Effector CD8-positive, alpha-beta T cell (primary cell): Measurements from ENCODE around the gene RAB3GAP1.
"Not testable (repeated sequence)": the region's sequence is repeated elsewhere in the genome, so short reads cannot be mapped to it uniquely, and the experiment has no call there.

Experiments used
- DNase-seq: peaks from one replicate; lab custom pipeline; 2025; lab: John Stamatoyannopoulos, UW

The RAB3GAP1 gene

DNA sequence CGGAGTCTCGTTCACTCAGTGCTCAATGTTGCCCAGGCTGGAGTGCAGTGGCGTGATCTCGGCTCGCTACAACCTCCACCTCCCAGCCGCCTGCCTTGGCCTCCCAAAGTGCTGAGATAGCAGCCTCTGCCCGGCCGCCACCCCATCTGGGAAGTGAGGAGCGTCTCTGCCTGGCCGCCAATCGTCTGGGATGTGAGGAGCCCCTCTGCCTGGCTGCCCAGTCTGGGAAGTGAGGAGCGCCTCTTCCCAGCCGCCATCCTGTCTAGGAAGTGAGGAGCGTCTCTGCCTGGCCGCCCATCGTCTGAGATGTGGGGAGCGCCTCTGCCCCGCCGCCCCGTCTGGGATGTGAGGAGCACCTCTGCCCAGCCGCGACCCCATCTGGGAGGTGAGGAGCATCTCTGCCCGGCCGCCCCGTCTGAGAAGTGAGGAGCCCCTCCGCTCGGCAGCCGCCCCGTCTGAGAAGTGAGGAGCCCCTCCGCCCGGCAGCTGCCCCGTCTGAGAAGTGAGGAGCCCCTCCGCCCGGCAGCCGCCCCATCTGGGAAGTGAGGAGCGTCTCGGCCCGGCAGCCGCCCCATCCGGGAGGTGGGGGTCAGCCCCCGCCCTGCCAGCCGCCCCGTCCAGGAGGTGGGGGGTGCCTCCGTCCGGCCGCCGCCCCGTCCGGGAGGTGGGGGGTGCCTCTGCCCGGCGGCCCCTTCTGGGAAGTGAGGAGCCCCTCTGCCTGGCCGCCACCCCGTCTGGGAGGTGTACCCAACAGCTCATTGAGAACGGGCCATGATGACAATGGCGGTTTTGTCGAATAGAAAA, 53.6 kb downstream of the RAB3GAP1 start:
- DNase-seq, result not testable (repeated sequence)

DNA sequence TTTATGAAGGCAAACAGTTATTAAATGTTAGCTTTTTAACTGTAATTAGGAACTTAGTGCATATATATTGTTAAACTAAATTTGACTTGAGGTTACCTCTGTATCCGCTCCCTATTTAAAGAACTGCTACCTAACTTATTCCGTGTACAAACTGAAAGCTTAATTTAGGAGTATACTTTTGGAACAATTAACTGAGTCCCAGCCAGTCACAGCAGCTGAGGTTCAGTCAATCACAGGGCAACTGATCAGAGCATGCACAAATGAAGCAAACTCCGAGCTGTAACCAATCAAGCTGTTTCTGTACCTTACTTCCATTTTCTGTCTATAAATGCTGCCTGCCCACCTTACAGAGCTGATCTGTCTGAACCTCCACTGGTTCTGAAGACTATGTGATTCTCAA, 61.2 kb downstream of the RAB3GAP1 start:
- no peak for DNase-seq

DNA sequence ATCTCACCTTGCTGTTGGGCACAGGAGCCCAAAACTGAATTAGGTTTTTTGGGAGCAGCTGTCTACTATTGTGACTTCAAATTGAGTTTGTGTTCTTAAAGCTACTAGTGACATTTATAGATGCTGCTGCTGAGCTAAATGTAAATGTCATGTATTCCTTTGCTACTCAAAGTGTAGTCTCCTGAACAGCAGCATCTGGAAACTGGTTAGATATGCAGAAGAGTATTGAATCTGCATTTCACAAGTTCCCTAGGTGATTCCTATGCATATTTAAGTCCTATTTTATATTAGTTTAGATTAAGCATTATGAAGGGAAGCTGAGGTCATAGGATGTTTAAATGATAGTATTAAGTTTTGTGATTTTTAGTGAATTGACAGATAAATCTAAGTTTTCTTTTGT, 67.5 kb downstream of the RAB3GAP1 start:
- no peak for DNase-seq

DNA sequence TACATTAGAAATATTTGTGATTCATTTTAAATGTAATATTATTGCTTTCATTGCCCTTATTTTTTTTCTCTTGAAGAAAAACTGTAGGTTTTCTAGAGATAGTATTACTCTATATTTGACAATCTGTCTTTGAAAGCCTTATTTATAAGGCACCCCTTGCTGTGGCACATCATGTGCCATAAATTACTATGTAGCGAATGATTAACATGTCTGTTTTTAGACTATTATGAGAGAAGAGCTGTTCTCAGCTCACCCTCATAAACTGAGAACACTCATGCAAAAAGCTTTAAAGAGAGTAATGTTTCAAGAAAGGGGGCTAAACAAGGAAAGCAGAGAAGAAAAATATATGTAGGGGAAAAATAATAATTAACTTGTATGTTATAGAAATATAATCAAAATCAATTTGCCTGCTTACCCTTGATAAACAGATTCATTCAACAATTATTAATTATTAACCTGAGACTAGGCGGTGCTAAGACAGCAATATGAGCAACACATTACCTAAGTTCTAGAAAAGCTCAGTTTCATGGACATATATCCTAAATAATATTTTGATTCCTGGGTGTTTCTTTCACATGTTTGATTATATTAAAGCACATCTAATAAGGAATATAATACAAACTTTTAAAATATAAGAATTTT, 69.0 kb downstream of the RAB3GAP1 start:
- no peak for DNase-seq

DNA sequence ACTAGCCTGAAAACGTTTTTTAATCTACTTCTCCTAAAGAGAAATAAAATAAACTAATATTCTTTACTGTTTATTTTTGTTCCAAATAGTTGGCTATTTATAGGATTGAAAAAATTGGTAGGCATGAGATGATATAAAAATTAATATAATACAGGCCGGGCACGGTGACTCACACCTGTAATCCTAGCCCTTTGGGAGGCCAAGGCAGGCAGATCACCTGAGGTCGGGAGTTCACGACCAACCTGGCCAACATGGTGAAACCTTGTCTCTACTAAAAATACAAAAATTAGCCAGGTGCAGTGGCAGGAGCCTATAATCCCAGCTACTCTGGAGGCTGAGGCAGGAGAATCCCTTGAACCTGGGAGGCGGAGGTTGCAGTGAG, 69.6 kb downstream of the RAB3GAP1 start:
- DNase-seq, result not testable (repeated sequence)

DNA sequence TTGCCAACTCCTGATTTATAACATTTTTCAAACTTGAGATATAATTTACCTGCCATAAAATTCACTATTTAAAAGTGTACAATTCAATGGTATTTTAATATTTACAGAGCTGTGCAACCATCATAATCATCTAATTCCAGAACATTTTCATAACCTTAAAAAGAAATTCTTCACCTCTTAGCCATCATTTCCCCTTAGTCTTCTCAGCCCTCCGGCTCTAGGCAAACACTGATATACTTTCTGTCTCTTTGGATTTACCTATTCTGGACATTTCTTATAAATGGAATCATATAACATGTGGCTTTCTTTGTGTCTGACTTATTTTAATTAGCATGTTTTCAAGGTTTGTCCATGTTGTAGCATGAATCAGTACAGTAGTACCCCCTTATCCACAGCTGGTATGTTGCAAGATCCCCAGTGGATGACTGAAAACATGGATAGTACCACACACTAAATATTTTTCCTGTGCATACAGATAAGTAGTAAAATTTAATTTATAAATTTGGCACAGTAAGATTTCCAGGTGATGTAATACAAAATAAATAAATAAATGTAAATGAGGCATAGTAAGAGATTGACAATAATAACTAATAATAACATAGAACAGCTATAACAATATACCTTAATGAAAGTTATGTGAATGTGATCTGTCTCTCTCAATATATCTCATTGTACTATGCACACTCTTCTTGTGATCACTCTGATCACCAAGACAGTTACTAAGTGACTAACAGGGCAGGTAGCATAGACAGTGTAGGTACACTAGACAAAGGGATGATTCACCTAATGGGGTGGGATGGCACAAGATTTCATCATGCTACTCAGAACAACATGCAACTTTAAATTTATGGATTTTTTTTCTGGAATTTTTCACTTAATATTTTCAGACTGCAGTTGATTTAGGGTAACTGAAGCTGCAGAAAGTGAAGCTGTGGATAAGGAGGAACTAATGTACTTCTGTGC, 73.1 kb downstream of the RAB3GAP1 start:
- no peak for DNase-seq

DNA sequence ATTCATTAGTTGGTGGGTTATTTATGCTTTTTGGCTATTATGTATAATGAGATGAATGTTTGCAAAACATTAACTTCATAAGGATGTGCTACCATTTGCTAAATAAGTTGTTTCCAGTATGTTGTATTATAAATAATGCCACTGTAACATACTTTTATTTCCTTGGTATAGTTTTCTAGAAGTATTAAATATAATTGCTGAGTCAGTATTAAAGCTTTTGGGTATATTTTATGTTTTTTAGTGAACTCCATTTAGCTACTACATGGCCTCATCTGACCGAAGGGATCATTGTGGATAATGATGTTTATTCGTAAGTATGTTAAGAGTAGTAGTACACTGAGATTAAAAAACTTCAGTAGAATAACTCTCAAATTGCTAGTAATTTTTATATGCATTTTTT, 73.8 kb downstream of the RAB3GAP1 start:
- no peak for DNase-seq

DNA sequence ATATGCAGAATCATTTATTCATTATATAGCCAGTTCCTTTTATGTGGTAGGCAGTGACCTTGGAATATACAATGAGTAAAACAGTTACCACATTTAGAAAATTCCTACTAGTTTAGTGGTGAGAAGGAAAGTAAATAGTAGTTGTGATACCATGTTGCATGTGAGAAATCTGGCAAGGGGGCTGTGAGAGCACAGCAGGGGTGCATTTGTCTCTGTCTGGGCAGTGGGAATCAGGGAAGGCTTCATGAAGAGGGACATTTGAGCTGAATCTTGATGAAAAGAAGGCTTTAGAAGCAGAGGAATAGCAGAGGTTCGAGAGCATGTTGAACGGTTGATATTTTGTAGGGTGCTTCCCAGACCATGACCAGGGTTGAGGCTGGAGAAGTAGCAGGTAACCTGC, 78.7 kb downstream of the RAB3GAP1 start:
- no peak for DNase-seq

DNA sequence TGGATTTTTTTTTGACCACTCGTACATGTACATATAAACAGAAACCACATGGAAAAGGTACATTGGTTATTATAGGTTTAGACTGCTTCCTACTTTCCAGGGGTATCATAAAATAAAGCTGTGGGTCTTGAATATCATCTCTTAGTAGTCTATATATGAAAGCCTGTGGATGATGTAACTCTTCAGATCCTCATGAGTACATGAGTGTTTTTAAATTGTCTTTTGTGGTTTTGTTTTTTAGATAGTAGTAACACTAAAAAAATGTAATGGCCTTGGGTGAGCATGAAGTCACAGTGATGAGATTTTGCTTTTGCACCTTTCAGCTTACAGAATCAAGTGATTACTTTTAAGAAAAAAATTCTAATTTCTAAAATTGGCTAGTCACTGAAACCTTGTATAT, 80.2 kb downstream of the RAB3GAP1 start:
- no peak for DNase-seq

DNA sequence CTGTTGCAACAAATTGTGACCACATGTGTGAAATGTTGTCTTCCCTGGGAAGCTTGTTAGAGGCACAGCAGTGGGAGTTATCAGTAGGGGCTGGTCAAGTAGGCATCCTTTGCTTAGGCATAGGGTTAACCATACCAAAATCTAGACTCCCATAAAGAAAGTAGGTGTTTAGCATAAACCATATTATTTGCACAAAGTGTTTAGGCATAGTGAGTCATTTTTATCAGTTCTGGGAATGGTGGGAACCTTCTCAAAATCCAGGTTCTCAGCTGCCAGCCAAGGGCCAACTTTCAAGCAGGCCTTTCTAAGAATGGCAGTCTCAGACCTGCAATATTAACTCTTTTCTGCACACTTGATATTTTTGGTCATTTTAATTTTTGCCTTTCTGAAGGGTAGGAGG, 88.5 kb downstream of the RAB3GAP1 start:
- DNase-seq, result no peak

DNA sequence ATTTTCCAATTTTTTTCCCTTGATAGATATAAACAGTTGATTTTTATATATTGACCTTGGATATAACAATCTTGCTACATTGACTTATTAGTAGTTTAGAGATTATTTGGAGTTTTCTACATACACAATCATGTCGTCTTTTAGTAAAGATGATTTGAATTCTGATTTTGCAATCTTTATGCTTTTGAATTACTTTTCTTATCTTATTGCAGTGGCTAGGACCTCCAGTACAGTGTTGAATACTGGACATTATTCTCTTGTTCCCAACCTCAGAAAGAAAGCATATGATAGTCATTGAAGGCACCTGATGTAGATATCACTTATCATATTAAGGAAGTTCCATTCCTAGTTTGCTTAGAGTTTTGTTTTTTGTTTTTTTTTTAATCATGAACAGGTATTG, 90.2 kb downstream of the RAB3GAP1 start:
- no peak for DNase-seq

DNA sequence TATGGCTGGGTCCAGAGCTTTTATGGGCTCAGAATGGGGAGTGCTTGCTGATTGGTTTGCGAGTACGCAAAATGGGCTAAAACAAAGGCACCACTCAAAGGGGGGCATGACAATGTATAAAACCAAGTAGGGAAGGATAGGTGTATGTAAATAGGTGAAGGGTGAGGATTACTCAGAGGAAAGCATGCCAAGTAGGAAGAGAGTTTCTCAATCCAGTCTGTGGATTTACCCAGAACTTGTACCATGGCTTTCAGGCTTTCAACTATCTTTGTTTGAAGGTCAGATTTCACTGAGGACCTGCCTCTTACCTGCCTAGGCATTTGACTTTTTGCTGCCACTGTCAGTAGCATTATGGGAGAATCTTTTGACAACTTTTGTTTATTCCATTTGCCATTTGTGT, 92.3 kb downstream of the RAB3GAP1 start:
- no peak for DNase-seq

DNA sequence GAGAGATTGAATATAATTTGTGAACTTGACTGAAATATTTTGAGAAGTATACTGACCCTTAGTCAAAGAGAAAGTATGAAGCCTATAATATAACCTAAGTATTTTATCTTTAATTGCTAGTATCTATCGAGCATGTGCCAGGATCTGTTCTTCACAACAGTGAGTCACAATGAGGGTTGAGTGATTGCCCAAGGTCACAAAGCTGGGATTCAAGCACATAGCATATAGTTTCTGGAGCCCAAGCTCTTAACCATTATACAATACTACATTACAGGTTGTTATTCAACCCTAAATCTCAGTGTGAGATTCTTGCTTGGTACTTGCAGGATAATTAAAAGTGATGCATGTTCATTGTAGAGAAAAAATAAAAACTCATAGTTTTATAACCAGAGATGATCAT, 97.2 kb downstream of the RAB3GAP1 start:
- DNase-seq, result no peak

DNA sequence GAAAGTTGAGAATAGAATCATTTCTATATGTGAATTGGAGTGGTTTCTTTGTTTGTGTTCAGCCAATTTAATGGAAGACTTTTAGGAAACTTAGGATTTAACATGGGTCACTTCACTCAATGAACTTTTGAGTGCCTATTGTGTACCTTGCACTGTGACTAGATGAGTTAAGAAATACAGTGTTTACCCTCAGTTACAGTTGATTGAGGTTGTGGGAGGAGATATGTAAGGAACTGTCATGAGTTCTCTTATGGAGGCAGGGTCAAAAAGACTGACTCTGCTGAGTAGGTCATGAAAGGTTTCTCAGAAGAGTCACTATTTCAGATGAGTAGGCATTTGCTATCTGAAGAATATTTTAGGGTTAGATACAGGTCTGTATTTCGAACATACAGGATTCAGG, 98.6 kb downstream of the RAB3GAP1 start:
- no peak for DNase-seq

DNA sequence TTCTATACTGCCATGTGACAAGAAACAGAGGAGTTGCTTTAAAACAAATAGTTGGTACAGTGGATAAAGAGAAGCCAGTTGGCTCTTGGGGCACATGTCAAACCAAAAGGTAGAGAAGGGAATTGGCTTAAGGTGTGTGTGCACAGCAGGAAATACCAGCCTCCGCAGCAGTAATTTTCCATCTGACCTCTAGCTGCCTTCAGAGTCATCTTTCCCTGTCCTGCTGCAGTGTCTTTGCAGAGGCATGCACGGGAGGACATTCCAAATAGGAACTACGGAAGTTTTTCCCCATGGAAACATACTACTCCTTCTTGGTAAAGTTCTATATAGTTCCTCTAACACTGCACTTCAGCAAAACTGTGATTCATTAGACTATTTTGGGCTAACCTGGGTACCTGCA, 99.5 kb downstream of the RAB3GAP1 start:
- no peak for DNase-seq

DNA sequence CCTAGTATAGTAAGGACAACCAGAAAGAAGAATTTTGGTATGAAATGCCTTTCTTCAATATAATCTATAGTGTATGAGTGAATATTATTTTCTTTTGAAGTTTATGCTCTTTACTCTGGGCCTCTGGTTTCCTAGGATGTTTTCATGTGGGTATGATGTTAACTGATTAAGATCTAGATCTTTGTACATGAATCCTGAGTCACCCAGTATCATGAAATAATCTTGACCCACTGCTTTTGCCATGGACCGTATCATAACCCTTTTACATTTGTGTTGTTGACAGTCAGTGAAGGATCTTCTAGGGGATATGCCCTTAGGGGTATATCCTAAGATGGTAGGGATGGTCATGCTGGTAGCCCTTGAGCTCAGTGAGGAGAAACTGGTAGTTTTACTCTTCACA, 100.3 kb downstream of the RAB3GAP1 start:
- DNase-seq, result no peak

DNA sequence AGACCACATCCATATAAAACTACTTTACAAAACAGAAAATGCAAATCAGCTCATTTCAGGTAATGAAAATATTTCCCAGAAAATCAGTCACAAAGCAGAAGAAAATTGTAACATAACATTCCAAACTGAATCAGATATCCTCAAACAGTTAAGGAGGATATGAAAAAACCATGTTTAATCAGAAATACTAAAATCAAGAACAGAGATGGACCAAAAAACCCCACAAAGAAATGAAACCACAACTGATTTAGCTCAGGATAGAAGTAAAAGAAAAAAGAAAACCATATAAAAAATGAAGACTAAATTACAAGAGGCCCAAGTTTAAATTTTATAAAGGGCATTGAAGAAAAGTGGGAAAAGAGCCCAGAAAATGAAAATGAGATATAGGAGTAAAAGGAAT, 102.9 kb downstream of the RAB3GAP1 start:
- no peak for DNase-seq

DNA sequence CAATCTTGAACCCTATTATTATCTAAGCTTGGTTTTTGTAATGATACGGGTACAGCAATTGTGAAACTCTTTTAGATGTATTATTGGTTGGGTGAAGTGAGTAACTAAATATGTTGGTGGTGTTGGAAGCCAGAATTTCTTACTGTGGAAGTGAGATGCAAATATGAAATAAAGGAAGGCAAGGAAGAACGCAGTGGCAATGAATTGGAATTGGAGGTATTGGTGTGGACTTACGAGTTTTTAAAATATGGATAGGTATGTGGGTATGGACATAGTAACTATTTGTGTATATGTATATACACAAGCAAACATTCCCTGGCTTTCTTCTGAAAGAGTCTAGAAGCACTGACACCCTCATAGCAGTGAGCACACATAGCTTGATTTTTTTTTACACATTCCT, 105.8 kb downstream of the RAB3GAP1 start:
- DNase-seq, result no peak

DNA sequence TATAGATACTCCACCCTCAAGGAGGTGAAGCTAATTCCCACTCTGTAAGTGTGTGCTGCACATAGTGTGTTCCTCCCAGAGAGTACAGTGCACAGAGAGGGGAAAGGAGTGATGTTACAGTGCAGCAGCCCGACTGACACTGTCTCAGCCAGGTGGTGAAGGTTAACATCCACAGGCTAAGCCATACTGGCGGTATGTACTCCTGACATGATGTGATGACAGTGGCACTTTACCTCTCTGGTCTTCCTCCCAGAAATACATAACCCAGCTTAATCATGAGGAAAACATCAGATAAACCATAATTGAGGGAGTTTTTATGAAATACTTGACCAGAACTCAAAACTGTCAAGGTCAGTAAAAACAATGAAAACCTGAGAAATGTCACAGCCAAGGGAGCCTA, 107.1 kb downstream of the RAB3GAP1 start:
- no peak for DNase-seq

DNA sequence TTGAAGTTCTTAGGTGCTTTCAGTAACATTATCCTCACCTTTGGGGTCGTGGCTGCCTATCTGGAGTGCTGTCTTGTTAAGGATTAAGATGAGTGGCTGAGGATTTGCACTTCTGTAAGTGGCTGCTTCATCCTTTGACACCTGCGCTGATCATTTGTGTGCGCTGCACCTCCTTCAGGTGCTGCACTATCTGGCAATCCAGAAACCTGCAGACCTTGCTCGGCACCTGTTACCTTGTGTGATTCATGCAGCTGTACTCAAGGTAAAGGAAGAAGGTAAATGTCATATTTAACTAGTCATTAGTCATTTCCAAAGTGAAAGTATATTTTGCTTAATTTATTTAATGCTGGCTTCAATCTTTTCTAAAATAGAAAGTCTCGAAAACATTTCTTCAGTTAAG, 110.3 kb downstream of the RAB3GAP1 start:
- no peak for DNase-seq

DNA sequence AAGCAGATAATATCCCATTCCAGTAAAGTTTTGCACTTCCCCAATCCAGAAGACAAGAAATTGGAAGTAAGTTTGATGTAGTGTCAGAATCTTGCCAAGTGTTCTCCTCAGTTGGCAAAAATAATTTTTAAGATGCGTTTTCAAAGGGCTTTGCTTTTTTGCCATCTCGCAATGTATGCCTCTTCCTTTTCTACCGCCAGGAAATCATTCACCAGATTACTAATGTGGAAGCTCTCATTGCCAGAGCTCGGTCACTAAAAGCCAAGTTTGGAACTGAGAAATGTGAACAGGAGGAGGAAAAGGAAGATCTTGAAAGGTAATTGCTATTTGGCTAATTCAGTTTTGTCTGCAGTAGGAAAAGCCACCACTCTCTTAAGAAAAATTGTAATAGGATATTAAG, 110.7 kb downstream of the RAB3GAP1 start:
- DNase-seq, result no peak

DNA sequence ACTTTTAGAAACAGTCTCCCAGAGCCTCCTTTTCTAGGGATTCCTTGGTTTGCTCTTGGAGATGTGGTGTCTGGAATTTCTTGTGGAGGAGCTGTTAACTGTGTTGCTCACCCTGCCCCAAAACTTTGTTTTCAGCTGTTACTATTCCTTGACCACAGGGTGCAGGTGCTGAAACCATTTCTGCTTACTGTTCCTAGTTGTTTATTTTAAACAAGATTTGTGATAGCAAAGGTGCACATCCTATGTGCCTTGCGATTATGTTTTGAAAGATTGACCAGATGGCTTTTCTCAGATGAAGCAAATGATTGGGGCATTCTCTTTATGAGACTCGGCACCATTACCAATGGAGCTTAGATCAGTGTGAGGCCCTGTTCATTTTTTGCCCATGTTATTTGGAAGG, 111.2 kb downstream of the RAB3GAP1 start:
- no peak for DNase-seq

DNA sequence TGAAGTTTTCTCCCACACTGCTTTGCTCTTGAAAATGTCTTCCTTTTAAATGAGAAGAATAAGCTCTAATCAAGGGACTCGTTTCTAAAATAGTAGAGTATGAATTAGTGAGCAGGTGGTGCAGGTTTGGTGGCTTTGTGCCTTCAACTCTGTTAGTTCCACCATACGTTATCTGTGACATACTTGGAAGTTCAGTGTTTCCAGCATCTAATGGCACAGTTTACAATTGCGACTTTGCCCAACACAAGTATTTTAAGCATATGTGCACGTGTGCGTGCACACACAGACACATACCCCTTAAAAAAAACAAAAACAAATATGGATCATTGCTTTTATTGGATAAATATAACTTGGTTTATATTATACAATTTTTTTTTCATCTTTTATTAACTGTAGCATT, 111.8 kb downstream of the RAB3GAP1 start:
- no peak for DNase-seq
